GM12874 (cell line): Measurements from ENCODE around the gene CBLIF.

ENCODE experiments used
- TF ChIP-seq, protein P1 (sequence below): IDR thresholded peaks from 2 replicates; pipeline ENCODE4 v1.5.1; 2011; ENCODE audit warnings: low read depth, mild to moderate bottlenecking, control low read depth, low read length, moderate library complexity; ENCODE audit not compliant: insufficient read depth

Gene CBLIF

GRCh38 chr11:59877325-59877724, 32.0 kb upstream of the CBLIF start:
- TF ChIP-seq, protein P1, sequence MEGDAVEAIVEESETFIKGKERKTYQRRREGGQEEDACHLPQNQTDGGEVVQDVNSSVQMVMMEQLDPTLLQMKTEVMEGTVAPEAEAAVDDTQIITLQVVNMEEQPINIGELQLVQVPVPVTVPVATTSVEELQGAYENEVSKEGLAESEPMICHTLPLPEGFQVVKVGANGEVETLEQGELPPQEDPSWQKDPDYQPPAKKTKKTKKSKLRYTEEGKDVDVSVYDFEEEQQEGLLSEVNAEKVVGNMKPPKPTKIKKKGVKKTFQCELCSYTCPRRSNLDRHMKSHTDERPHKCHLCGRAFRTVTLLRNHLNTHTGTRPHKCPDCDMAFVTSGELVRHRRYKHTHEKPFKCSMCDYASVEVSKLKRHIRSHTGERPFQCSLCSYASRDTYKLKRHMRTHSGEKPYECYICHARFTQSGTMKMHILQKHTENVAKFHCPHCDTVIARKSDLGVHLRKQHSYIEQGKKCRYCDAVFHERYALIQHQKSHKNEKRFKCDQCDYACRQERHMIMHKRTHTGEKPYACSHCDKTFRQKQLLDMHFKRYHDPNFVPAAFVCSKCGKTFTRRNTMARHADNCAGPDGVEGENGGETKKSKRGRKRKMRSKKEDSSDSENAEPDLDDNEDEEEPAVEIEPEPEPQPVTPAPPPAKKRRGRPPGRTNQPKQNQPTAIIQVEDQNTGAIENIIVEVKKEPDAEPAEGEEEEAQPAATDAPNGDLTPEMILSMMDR: no peak

DNA sequence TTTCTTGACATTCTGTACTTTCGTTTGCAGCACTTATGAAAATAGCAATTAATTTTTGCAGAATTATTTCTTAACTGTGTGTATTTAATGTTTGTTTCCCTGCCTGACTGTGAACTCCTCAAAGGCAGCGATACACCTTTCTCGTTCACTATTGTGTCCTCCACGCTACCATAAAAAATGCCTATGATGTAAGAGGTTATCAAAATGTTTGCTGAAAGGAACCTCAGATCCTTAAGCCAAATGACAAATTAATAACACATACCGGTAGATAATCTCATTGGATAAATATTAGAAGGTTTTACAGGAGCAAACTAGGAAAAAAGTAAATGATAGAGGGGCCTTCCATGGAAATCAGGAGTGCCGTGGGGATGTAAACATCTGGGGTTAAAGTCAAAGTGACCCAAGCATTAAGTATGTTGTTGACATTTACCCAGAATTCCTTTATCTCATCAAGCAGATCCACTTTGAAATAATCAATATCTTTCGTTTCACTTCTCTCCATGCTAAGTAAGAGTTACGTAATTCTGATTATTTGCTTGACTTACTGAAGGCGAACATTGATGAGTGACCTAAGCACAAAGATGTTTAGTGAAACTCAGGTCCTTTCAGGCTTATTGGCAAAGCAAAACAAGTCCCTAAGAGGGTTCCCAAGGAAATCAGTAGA, 30.7 kb upstream of the CBLIF start:
- TF ChIP-seq, protein P1: no peak

GRCh38 chr11:59872076-59872475, 26.8 kb upstream of the CBLIF start:
- TF ChIP-seq, protein P1: no peak

DNA sequence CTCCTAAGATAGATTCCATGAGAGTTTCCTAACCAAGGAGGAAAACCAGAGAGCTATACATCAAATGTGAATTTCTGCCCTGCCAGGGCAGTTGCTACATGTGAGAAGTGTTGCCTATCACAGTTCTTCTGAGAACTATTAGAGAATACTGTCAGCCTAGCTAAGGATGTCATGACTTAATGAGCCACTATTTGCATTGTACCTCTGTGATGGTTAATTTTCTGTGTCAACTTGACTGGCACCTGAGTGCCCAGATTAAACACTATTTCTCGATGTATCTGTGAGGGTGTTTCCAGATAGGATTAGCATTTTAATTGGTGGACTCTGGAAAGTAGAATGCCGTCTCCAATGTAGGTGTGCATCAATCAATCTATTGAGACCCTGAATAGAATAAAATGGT, 22.6 kb upstream of the CBLIF start:
- TF ChIP-seq, protein P1: no peak

- TF ChIP-seq, protein P1: no peak
These were observed 21.5 kb upstream of the CBLIF start for GRCh38 chr11:59866836-59867235.

DNA sequence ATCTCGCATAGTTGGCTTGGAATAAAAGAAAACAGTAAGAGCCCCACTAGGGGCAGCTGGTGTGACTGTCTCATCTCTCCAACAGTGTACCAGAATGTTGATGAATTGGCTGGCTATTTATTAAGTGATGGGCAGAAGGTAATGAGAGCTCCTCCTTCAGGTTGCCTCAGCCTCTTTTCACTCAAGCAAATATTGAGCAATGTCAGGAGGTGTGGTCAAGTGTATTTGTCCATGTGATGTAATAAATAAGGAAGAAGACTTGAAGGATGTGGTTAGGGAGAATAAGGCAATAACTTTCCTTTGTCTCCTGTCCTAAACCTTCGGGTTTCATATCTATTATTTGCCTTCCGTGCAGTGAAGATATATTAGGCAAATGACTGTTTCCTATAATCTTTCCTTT, 21.1 kb upstream of the CBLIF start, which contains the start of gene TCN1:
Gene TCN1 (minus strand): TSS at position 91 of the 400 bp plus-strand sequence. CDS start 17 bp downstream, at position 74.
- TF ChIP-seq, protein P1: no peak

- TF ChIP-seq, protein P1: no peak
These were observed 19.7 kb upstream of the CBLIF start for GRCh38 chr11:59865031-59865430.
